ENCODE results near the gene BSG. TPM values are rescaled to one million over a fixed set of nuclear protein-coding genes. Genes with fewer than 3 reads are reported as not detected.

BSG gene
- total RNA-seq, 1 donor from 2014 or later: 816 TPM

DNA sequence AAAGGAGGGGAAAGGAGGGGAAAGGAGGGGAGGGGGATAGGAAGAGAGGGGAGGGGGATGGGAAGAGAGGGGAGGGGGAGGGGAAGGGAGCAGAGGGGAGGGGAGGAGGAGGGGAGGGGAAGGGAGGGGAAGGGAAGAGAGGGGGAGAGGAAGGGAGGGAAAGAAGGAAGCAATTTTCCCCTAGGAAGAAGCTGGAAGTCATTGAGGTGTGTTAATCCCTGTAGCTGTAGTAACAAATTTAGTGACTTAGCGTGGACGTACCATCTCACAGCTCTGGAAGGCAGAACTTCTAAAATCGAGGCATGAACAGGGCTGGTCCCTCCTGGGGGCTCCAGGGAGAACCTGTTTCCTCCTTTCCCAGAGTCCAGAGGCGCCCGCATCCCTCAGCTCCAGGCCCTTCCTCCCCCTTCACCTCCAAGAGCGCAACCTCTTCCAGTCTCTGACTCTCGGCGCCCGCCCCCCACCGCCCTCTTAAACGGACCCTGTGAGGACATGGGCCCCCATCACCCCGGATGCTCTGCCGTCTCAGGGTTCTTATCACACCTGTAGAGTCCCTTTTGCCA lies 46.5 kb upstream of the BSG start:
- H3K4me3 Mint-ChIP-seq (ENCODE audit: unreplicated experiment): no peak overlapping the region
- no peaks in the 10 kb centered on the region for H3K27me3 Mint-ChIP-seq (ENCODE audit: unreplicated experiment)
- no peak overlapping the region for H3K27ac Mint-ChIP-seq (ENCODE audit: unreplicated experiment)

DNA sequence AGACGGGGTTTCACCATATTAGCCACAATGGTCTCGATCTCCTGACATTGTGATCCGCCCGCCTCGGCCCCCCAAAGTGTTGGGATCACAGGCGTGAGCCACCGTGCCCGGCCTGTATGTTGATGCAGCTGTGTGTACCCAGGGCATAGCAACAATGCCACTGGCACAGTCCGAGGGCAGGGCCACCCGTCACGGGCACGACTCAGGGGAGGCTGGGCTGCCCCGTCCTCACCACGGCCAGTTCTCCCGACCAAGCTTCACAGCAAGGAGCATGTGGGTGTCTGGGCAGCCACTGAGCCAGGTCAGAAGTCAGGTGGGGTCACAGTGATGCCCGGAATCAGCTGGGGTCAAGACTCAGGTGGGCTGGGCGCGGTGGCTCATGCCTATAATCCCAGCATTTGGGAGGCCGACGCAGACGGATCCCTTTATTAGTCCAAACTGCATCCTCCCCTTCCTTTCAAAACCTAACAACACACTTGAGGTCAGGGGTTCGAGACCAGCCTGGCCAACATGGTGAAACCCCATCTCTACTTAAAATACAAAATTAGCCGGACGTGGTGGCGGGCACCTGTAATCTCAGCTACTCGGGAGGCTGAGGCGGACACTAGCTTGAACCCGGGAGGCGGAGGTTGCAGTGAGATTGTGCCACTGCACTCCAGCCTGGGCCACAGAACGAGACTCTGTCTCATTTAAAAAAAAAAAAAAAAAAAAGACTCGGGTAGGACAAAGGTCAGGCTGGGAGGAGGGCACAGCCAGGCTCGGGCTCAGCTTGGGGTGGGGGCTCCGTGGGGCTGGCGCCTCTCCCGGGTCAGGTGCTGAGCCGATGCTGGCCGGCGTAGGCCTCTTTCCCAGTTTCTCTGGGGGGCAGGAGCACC lies 42.0 kb upstream of the BSG start:
- TF ChIP-seq CTCF (IDR thresholded peaks at IDR 0.05): no peak
- DNase-seq (ENCODE audit: extremely low spot score, unreplicated experiment): no peak
- H3K27me3 Mint-ChIP-seq (ENCODE audit: unreplicated experiment): no peaks in the 10 kb centered on the region
- no peaks in the 10 kb centered on the region for H3K36me3 Mint-ChIP-seq (ENCODE audit: unreplicated experiment)
- H3K4me1 Mint-ChIP-seq (ENCODE audit: unreplicated experiment): peaks cover 24% of the 10 kb centered on the region
- H3K9me3 Mint-ChIP-seq (ENCODE audit: unreplicated experiment): no peaks in the 10 kb centered on the region
- H3K27ac Mint-ChIP-seq (ENCODE audit: unreplicated experiment): peak overlapping the region; percentile 52
- peak overlapping the region; percentile 73 for H3K4me3 Mint-ChIP-seq (ENCODE audit: unreplicated experiment)

More for the DNA sequence above, 46.5 kb upstream of the BSG start:
- no peak for TF ChIP-seq CTCF (IDR thresholded peaks at IDR 0.05)
- Mint-ChIP-seq H3K4me1 (ENCODE audit: unreplicated experiment) (peaks cover 13% of the 10 kb centered on the region), H3K36me3 (ENCODE audit: unreplicated experiment) (no peaks in the 10 kb centered on the region), H3K9me3 (ENCODE audit: unreplicated experiment) (no peaks in the 10 kb centered on the region)
- no peak for DNase-seq (ENCODE audit: extremely low spot score, unreplicated experiment)

DNA sequence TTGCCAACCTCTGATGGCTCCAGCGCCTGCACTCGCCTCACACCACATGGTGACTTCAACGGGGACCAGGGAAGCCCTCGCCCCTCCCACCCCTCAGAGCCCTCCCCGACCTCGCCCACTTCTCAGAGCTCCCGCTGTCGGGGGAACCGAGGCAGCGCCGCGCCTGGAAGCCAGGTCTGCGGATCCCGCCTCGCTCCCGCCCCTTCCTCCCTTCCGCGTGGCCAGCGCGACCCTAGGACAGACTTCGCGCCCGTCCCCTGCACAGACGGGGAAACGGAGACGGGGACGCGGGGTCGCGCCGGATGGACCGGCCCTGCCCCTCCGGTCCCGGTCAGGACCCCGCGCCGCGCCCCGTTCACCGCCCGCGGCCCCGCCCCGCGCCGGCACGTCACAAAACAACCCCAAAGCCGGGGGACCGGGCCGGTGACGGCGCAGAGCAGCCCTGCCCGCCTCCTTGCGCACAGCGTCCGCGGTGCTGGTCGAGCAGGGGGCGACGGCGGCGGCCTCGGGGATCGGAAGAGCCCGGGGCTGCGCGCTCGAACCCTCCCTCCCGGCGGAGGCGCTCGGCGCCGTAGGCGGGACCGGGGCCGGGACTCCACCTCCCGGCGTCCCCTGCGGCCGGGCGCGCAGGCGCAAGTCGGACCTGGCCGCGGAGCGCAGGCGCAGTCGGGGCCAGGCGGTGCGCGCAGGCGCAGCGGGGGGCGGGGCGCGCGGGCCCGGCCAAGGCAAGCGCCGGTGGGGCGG lies 41.2 kb upstream of the BSG start:
- Mint-ChIP-seq H3K9me3 (ENCODE audit: unreplicated experiment) (no peaks in the 10 kb centered on the region), H3K27ac (ENCODE audit: unreplicated experiment) (peak overlapping the region; percentile 52), H3K27me3 (ENCODE audit: unreplicated experiment) (no peaks in the 10 kb centered on the region), H3K36me3 (ENCODE audit: unreplicated experiment) (no peaks in the 10 kb centered on the region), H3K4me1 (ENCODE audit: unreplicated experiment) (peaks cover 22% of the 10 kb centered on the region), H3K4me3 (ENCODE audit: unreplicated experiment) (peak overlapping the region; percentile 73)
- DNase-seq (ENCODE audit: extremely low spot score, unreplicated experiment): peak; percentile 98
- TF ChIP-seq CTCF (IDR thresholded peaks at IDR 0.05): no peak

GRCh38 chr19:531753-532560 lies 40.4 kb upstream of the BSG start, which contains the start of gene CDC34:
TSS of gene CDC34 (plus strand) at chr19:531760. CDS start at chr19:531932, 172 bp downstream.
- H3K4me3 Mint-ChIP-seq (ENCODE audit: unreplicated experiment): peak within 1 kb of the TSS; percentile 88
- peaks cover 22% of the 10 kb centered on the region for H3K4me1 Mint-ChIP-seq (ENCODE audit: unreplicated experiment)
- no peak for TF ChIP-seq CTCF (IDR thresholded peaks at IDR 0.05)
- H3K27me3 Mint-ChIP-seq (ENCODE audit: unreplicated experiment): no peaks in the 10 kb centered on the region
- H3K9me3 Mint-ChIP-seq (ENCODE audit: unreplicated experiment): no peaks in the 10 kb centered on the region
- peak within 1 kb of the TSS; percentile 97 for H3K27ac Mint-ChIP-seq (ENCODE audit: unreplicated experiment)
- DNase-seq (ENCODE audit: extremely low spot score, unreplicated experiment): no peak
- no peaks in the 10 kb centered on the region for H3K36me3 Mint-ChIP-seq (ENCODE audit: unreplicated experiment)
